Measurements from ENCODE around the gene FN1.

- TF ChIP-seq, protein P1, sequence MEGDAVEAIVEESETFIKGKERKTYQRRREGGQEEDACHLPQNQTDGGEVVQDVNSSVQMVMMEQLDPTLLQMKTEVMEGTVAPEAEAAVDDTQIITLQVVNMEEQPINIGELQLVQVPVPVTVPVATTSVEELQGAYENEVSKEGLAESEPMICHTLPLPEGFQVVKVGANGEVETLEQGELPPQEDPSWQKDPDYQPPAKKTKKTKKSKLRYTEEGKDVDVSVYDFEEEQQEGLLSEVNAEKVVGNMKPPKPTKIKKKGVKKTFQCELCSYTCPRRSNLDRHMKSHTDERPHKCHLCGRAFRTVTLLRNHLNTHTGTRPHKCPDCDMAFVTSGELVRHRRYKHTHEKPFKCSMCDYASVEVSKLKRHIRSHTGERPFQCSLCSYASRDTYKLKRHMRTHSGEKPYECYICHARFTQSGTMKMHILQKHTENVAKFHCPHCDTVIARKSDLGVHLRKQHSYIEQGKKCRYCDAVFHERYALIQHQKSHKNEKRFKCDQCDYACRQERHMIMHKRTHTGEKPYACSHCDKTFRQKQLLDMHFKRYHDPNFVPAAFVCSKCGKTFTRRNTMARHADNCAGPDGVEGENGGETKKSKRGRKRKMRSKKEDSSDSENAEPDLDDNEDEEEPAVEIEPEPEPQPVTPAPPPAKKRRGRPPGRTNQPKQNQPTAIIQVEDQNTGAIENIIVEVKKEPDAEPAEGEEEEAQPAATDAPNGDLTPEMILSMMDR (IDR thresholded peaks at IDR 0.05): no peak
- TF ChIP-seq SMC3 (IDR thresholded peaks at IDR 0.05; ENCODE audit: low read depth, low read length) (no peak), TEAD4 (IDR thresholded peaks at IDR 0.05; ENCODE audit: borderline replicate concordance, insufficient read depth) (no peak), POLR2AphosphoS5 (IDR thresholded peaks at IDR 0.05; ENCODE audit: low read depth, low read length) (no peak), RFX5 (IDR thresholded peaks at IDR 0.05; ENCODE audit: low read length) (no peak), RAD21 (IDR thresholded peaks at IDR 0.05; ENCODE audit: low read length) (no peak), TAF1 (IDR thresholded peaks at IDR 0.05; ENCODE audit: borderline replicate concordance, low read depth, low read length) (no peak), RXRA (IDR thresholded peaks at IDR 0.05; ENCODE audit: borderline replicate concordance, low read depth) (no peak), GABPA (IDR thresholded peaks at IDR 0.05; ENCODE audit: low read depth) (no peak), ELF1 (IDR thresholded peaks at IDR 0.05) (no peak)
- TF ChIP-seq, protein P2, sequence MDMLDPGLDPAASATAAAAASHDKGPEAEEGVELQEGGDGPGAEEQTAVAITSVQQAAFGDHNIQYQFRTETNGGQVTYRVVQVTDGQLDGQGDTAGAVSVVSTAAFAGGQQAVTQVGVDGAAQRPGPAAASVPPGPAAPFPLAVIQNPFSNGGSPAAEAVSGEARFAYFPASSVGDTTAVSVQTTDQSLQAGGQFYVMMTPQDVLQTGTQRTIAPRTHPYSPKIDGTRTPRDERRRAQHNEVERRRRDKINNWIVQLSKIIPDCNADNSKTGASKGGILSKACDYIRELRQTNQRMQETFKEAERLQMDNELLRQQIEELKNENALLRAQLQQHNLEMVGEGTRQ (IDR thresholded peaks at IDR 0.05; ENCODE audit: borderline replicate concordance, low read depth, low read length): no peak
Measured at GRCh38 chr2:215485032-215485431, 49.2 kb upstream of the FN1 start.

Data from SK-N-SH (cell line).